ENCODE results near the gene STIM2. TPM values are rescaled to one million over a fixed set of nuclear protein-coding genes. Genes with fewer than 3 reads are reported as not detected.

STIM2 gene
- polyA plus RNA-seq, 2 donors, result 3.4 to 5.1 TPM

DNA sequence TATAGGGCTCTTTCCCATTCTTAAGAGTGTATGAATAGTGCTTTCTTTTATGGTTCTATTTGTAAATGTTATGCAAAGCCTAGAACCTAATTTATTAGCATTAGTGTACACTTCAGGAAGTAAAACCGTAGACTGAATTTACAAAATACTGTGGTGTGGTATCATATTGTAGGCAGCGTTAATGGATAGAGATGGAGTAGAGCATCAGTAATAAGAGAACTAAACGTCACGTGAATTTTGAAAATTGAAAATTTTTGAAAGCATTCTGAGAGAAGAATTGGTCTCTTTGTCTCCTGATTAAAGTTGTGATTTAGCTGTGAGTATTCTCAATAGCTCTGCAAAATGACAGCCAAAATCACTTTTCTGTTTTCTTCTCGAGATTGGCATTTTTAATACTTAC, 2.9 kb downstream of the STIM2 start:
- peaks cover 0 to 2% of the 10 kb centered on the region in 2 donors for H3K4me1 ChIP-seq (ENCODE audit: control insufficient read depth in 2 of 2, insufficient read depth in 2 of 2, low read length in 1 of 2)
- no peaks in the 10 kb centered on the region for H3K36me3 ChIP-seq (ENCODE audit: control insufficient read depth in 2 of 2, insufficient read depth in 2 of 2, low read length in 1 of 2)
- H3K27ac ChIP-seq (ENCODE audit: low read depth in 2 of 2, low read length in 1 of 2), result no peak overlapping the region
- no peaks in the 10 kb centered on the region for H3K9me3 ChIP-seq (ENCODE audit: control insufficient read depth in 2 of 2, insufficient read depth in 1 of 2, low read depth in 1 of 2, low read length in 1 of 2)
- WGBS, 2 donors, result 54 to 68% methylated on average over 5 of the region's 5 CpGs
- no peak overlapping the region for H3K4me3 ChIP-seq (ENCODE audit: low read depth in 1 of 2, low read length in 2 of 2)
- no peaks in the 10 kb centered on the region for H3K27me3 ChIP-seq (ENCODE audit: control insufficient read depth in 1 of 2, insufficient read depth in 2 of 2, low read length in 2 of 2)

DNA sequence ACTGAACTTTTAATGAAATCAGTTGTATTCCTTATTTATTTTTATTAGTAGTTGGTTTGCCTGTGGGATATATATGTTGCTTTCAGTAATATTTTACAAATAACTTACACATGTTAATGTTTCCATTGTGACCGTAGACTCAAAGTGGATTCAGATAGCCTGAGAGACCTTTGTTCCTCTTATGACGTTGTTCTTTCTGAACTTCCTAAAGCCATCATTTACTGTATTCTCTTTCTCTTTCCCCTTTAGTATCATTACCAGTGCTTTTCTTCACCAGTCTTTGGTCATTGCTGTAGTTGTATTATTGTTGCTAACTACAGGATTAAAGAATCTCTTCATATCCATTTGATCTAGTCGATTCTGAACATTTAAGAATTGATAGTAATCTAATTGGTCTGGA, 4.3 kb downstream of the STIM2 start:
- H3K36me3 ChIP-seq (ENCODE audit: control insufficient read depth in 2 of 2, insufficient read depth in 2 of 2, low read length in 1 of 2), result no peaks in the 10 kb centered on the region
- WGBS, 2 donors, result 66 to 70% methylated on average over 3 of the region's 3 CpGs
- no peak overlapping the region for H3K4me3 ChIP-seq (ENCODE audit: low read depth in 1 of 2, low read length in 2 of 2)
- H3K27me3 ChIP-seq (ENCODE audit: control insufficient read depth in 1 of 2, insufficient read depth in 2 of 2, low read length in 2 of 2), result no peaks in the 10 kb centered on the region
- no peak overlapping the region for H3K27ac ChIP-seq (ENCODE audit: low read depth in 2 of 2, low read length in 1 of 2)
- no peaks in the 10 kb centered on the region for H3K9me3 ChIP-seq (ENCODE audit: control insufficient read depth in 2 of 2, insufficient read depth in 1 of 2, low read depth in 1 of 2, low read length in 1 of 2)
- no peaks in the 10 kb centered on the region for H3K4me1 ChIP-seq (ENCODE audit: control insufficient read depth in 2 of 2, insufficient read depth in 2 of 2, low read length in 1 of 2)

DNA sequence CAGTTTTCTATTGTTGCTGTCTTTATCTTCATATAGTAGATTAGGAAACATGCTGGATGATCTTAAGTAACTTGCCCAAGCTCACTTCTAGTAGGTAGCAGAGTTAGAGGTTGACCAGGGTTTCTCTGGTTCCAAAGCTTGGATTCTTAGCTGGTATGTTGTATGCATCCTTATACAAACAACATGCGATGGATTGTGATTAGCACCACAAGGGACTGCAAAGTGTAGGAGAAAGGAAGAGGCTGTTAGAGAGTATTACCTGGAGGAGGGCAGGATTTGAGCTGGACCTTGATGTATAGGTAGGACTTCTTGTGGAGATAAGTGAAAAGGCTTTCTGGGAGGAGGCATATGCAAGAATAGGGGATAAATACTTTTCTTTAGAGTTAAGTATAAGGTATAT, 5.6 kb downstream of the STIM2 start:
- Histone ChIP-seq H3K27me3 (ENCODE audit: control insufficient read depth in 1 of 2, insufficient read depth in 2 of 2, low read length in 2 of 2) (no peaks in the 10 kb centered on the region), H3K4me1 (ENCODE audit: control insufficient read depth in 2 of 2, insufficient read depth in 2 of 2, low read length in 1 of 2) (no peaks in the 10 kb centered on the region), H3K9me3 (ENCODE audit: control insufficient read depth in 2 of 2, insufficient read depth in 1 of 2, low read depth in 1 of 2, low read length in 1 of 2) (no peaks in the 10 kb centered on the region), H3K36me3 (ENCODE audit: control insufficient read depth in 2 of 2, insufficient read depth in 2 of 2, low read length in 1 of 2) (no peaks in the 10 kb centered on the region), H3K27ac (ENCODE audit: low read depth in 2 of 2, low read length in 1 of 2) (no peak overlapping the region), H3K4me3 (ENCODE audit: low read depth in 1 of 2, low read length in 2 of 2) (no peak overlapping the region)
- 97 to 100% methylated on average over 1 of the region's 1 CpG for WGBS, 2 donors

DNA sequence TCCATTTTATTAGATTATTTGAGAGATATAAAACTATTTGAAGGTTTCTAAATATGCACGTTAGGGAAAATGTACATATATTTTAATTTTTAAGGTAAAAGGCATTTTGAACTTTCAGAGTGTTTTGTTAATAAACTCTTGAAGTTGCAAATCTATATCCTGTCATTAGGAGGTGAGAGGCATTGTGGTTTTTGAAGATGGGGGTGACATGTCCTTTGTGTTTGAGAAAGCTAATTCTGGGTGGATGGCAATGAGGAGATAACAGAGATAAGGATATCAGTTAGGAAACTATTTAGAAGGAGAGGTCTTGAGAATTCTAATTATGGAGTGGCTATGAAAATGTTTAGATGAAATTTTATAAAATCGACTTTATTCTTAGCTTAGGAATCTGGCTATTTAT, 6.1 kb downstream of the STIM2 start:
- 80 to 85% methylated on average over 2 of the region's 2 CpGs for WGBS, 2 donors
- Histone ChIP-seq H3K27me3 (ENCODE audit: control insufficient read depth in 1 of 2, insufficient read depth in 2 of 2, low read length in 2 of 2) (no peaks in the 10 kb centered on the region), H3K36me3 (ENCODE audit: control insufficient read depth in 2 of 2, insufficient read depth in 2 of 2, low read length in 1 of 2) (no peaks in the 10 kb centered on the region), H3K27ac (ENCODE audit: low read depth in 2 of 2, low read length in 1 of 2) (no peak overlapping the region), H3K4me1 (ENCODE audit: control insufficient read depth in 2 of 2, insufficient read depth in 2 of 2, low read length in 1 of 2) (no peaks in the 10 kb centered on the region), H3K9me3 (ENCODE audit: control insufficient read depth in 2 of 2, insufficient read depth in 1 of 2, low read depth in 1 of 2, low read length in 1 of 2) (no peaks in the 10 kb centered on the region), H3K4me3 (ENCODE audit: low read depth in 1 of 2, low read length in 2 of 2) (no peak overlapping the region)

DNA sequence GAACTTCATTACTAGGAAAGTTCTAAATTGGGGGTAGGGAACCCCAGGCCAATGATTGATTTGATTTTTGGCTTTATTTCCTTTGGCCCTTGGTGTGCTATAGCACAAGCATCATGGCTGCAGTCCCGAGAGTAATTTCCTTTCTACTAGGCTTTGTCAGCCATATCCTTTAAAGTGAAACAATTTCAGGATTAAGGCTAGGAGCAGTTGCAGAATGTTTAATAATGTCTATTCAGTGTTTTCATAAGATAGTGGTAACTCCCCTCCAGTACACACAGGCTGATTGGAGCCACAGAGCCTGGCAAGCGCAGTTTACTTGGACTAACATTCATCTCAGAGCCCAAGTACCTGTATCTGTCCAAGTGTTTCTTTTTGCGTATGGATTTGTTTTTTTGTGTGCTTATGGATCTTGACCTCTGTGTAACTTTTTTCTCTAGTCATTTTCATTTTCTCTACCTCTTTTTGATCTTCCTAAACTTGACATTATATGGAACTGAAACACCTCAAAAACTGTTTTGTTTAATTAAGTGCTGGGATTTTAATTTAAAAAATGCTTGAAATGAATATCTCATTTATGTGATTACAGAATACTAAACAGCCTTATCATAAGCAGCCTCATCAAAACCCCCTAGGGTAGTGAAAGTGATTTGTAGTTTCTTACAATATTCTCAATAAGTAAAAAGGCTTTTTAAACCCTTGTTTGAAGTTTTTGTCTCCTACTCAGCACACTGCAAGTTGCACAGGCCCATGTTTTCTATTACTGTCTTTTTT, 7.5 kb downstream of the STIM2 start:
- no peak overlapping the region for H3K27ac ChIP-seq (ENCODE audit: low read depth in 2 of 2, low read length in 1 of 2)
- 54 to 69% methylated on average over 3 of the region's 3 CpGs for WGBS, 2 donors
- H3K4me3 ChIP-seq (ENCODE audit: low read depth in 1 of 2, low read length in 2 of 2), result no peak overlapping the region
- no peaks in the 10 kb centered on the region for H3K27me3 ChIP-seq (ENCODE audit: control insufficient read depth in 1 of 2, insufficient read depth in 2 of 2, low read length in 2 of 2)
- no peaks in the 10 kb centered on the region for H3K9me3 ChIP-seq (ENCODE audit: control insufficient read depth in 2 of 2, insufficient read depth in 1 of 2, low read depth in 1 of 2, low read length in 1 of 2)
- H3K4me1 ChIP-seq (ENCODE audit: control insufficient read depth in 2 of 2, insufficient read depth in 2 of 2, low read length in 1 of 2), result no peaks in the 10 kb centered on the region
- H3K36me3 ChIP-seq (ENCODE audit: control insufficient read depth in 2 of 2, insufficient read depth in 2 of 2, low read length in 1 of 2), result no peaks in the 10 kb centered on the region

DNA sequence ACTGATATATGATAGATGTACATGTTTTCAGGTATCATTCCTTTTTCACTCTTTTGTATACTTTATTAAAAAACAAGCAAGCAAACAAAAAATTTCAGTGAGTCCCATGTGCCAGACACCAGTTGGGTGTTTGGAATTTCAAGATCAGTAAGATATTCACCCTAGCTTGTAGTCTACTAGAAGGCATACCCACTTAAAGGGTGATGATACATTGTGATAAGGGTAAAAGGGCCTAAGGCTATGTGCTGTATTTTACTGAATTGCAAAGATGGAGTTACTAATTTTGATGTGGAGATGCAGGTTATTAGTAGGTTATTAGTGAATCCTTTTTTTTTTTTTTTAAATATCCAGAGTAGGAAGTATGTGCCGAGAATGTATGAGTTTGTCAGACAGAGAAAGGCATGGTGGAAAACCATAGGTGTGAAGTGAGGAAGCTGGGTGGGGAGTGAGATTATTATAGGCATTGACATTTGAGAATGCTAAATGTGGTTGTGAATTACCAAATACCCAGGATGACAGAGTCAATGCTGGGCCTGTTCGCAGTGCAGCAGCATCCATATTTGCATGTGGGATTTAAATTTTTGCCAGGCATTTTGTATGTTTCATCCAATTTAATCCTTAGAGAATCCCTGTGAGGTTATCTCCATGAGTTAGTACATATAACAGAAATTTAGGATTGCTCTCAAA, 10.1 kb downstream of the STIM2 start:
- H3K27ac ChIP-seq (ENCODE audit: low read depth in 2 of 2, low read length in 1 of 2), result no peak overlapping the region
- H3K9me3 ChIP-seq (ENCODE audit: control insufficient read depth in 2 of 2, insufficient read depth in 1 of 2, low read depth in 1 of 2, low read length in 1 of 2), result no peaks in the 10 kb centered on the region
- 91 to 97% methylated on average over 2 of the region's 2 CpGs for WGBS, 2 donors
- no peaks in the 10 kb centered on the region for H3K27me3 ChIP-seq (ENCODE audit: control insufficient read depth in 1 of 2, insufficient read depth in 2 of 2, low read length in 2 of 2)
- H3K36me3 ChIP-seq (ENCODE audit: control insufficient read depth in 2 of 2, insufficient read depth in 2 of 2, low read length in 1 of 2), result no peaks in the 10 kb centered on the region
- H3K4me3 ChIP-seq (ENCODE audit: low read depth in 1 of 2, low read length in 2 of 2), result no peak overlapping the region
- H3K4me1 ChIP-seq (ENCODE audit: control insufficient read depth in 2 of 2, insufficient read depth in 2 of 2, low read length in 1 of 2), result no peaks in the 10 kb centered on the region

DNA sequence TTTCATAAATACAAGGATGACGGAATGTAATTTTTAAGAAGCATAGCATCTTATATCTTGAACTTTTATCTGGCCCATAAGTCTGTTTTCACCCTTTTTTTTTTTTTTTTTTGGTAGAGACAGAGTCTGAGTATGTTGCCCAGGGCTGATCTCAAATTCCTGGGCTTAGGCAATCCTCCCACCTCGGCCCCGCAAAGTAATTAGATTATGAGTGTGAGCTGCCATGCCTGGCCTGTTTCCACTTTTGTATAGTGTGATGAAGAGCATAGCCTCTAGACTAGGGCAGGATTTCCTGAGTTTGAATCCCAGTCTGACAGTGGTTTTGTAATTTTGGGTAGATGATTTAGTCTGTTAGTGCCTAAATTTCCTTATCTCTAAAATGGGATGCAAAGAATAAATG, 11.0 kb downstream of the STIM2 start:
- no peak overlapping the region for H3K27ac ChIP-seq (ENCODE audit: low read depth in 2 of 2, low read length in 1 of 2)
- H3K4me1 ChIP-seq (ENCODE audit: control insufficient read depth in 2 of 2, insufficient read depth in 2 of 2, low read length in 1 of 2), result no peaks in the 10 kb centered on the region
- whole genome bisulfite sequencing, 2 donors, result 52 to 57% methylated on average over 3 of the region's 3 CpGs
- H3K27me3 ChIP-seq (ENCODE audit: control insufficient read depth in 1 of 2, insufficient read depth in 2 of 2, low read length in 2 of 2), result no peaks in the 10 kb centered on the region
- no peak overlapping the region for H3K4me3 ChIP-seq (ENCODE audit: low read depth in 1 of 2, low read length in 2 of 2)
- no peaks in the 10 kb centered on the region for H3K36me3 ChIP-seq (ENCODE audit: control insufficient read depth in 2 of 2, insufficient read depth in 2 of 2, low read length in 1 of 2)
- no peaks in the 10 kb centered on the region for H3K9me3 ChIP-seq (ENCODE audit: control insufficient read depth in 2 of 2, insufficient read depth in 1 of 2, low read depth in 1 of 2, low read length in 1 of 2)

DNA sequence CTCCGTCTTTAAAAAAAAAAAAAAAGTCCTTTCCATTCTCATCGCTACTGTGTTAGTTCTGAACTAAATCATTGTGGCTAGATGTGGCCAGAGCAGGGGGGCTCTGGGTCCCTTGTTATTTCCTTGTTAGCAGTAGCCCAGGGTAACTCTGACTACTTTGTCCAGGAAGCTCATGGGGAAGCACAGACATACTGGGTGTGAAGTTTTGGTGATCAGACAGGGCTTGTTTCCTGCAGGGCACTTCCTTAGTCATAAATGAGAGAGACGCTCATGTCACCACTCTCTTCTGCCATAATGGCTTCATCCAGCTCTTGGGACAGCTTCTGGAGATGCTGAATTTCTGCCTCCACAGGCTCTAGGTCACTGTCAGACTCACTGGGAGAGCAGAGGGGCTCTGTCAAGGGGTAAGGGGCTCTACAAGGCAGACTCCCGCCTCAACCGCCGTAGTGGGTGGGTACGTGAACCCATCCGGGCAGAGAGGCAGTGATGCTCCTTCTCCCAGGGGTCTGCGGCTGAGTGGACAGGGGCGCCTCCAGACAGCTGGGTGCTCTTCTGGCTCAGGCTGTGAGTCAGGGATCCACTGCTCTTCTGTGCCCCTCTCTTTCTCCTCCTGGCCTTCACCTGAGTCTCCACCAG, 12.9 kb downstream of the STIM2 start:
- 85 to 86% methylated on average over 10 of the region's 10 CpGs for WGBS, 2 donors
- no peaks in the 10 kb centered on the region for H3K36me3 ChIP-seq (ENCODE audit: control insufficient read depth in 2 of 2, insufficient read depth in 2 of 2, low read length in 1 of 2)
- no peak overlapping the region for H3K27ac ChIP-seq (ENCODE audit: low read depth in 2 of 2, low read length in 1 of 2)
- H3K27me3 ChIP-seq (ENCODE audit: control insufficient read depth in 1 of 2, insufficient read depth in 2 of 2, low read length in 2 of 2), result no peaks in the 10 kb centered on the region
- no peak overlapping the region for H3K4me3 ChIP-seq (ENCODE audit: low read depth in 1 of 2, low read length in 2 of 2)
- no peaks in the 10 kb centered on the region for H3K4me1 ChIP-seq (ENCODE audit: control insufficient read depth in 2 of 2, insufficient read depth in 2 of 2, low read length in 1 of 2)
- no peaks in the 10 kb centered on the region for H3K9me3 ChIP-seq (ENCODE audit: control insufficient read depth in 2 of 2, insufficient read depth in 1 of 2, low read depth in 1 of 2, low read length in 1 of 2)

DNA sequence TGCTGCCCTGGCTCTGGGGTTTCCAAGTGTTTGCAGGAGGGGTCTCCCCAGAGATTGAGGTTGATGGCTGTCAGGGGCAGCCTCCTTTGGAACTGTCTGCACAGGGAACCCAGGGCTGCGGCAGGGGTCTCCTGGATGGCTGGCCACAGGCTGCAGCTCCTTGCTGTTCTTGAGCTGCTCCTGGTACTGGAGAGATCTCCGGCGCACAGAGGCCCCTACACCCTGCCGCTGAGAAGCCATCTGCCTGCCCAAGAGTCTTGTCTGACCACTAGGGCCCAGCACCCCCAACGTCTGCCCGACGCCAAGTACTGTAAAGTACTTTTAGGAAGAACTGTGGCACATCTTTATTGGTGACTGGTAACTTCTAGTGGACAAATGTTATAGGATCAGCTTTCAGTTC, 13.5 kb downstream of the STIM2 start:
- Histone ChIP-seq H3K4me3 (ENCODE audit: low read depth in 1 of 2, low read length in 2 of 2) (no peak overlapping the region), H3K9me3 (ENCODE audit: control insufficient read depth in 2 of 2, insufficient read depth in 1 of 2, low read depth in 1 of 2, low read length in 1 of 2) (no peaks in the 10 kb centered on the region), H3K36me3 (ENCODE audit: control insufficient read depth in 2 of 2, insufficient read depth in 2 of 2, low read length in 1 of 2) (no peaks in the 10 kb centered on the region), H3K27me3 (ENCODE audit: control insufficient read depth in 1 of 2, insufficient read depth in 2 of 2, low read length in 2 of 2) (no peaks in the 10 kb centered on the region), H3K4me1 (ENCODE audit: control insufficient read depth in 2 of 2, insufficient read depth in 2 of 2, low read length in 1 of 2) (no peaks in the 10 kb centered on the region), H3K27ac (ENCODE audit: low read depth in 2 of 2, low read length in 1 of 2) (no peak overlapping the region)
- 95 to 98% methylated on average over 7 of the region's 7 CpGs for WGBS, 2 donors

Data from esophagus (tissue), 2 donors.